ENCODE measurements around the gene EIF3L.

DNA sequence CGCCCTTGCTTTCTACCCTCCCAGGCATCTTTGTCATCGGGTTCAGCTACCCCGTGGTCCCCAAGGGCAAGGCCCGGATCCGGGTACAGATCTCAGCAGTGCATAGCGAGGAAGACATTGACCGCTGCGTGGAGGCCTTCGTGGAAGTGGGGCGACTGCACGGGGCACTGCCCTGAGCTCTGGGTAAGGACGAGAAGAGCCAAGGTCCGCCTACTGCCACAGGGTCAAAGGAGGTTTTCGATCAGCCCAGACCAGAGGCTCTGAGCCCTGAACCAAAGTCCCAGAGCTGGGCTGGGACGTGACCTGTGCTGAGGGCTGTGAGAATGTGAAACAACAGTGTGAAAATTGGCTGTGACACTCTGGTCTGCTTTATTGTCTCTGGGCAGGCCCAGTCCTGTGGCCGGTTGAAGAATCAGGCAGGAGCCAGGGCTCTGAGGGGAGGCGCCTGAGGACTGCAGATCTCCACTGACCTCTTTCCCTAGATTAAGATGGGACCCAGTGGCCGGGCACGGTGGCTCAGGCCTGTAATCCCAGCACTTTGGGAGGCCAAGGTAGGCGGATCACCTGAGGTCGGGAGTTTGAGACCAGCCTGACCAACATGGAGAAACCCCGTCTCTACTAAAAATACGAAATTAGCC lies 32.6 kb upstream of the EIF3L start:
- TF ChIP-seq, protein P1, sequence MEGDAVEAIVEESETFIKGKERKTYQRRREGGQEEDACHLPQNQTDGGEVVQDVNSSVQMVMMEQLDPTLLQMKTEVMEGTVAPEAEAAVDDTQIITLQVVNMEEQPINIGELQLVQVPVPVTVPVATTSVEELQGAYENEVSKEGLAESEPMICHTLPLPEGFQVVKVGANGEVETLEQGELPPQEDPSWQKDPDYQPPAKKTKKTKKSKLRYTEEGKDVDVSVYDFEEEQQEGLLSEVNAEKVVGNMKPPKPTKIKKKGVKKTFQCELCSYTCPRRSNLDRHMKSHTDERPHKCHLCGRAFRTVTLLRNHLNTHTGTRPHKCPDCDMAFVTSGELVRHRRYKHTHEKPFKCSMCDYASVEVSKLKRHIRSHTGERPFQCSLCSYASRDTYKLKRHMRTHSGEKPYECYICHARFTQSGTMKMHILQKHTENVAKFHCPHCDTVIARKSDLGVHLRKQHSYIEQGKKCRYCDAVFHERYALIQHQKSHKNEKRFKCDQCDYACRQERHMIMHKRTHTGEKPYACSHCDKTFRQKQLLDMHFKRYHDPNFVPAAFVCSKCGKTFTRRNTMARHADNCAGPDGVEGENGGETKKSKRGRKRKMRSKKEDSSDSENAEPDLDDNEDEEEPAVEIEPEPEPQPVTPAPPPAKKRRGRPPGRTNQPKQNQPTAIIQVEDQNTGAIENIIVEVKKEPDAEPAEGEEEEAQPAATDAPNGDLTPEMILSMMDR (IDR thresholded peaks at IDR 0.05) = no peak
- no peak for TF ChIP-seq EZH2 (IDR thresholded peaks at IDR 0.05)
